DMS153 treated with DMSO at 0.1 percent for 48 hours (cell line): ENCODE results near the gene ITPRIPL2.

ENCODE experiments used
- DNase-seq: peaks from one replicate; lab custom pipeline; 2025; ENCODE audit not compliant: unreplicated experiment; lab: John Stamatoyannopoulos, UW

Gene ITPRIPL2

GRCh38 chr16:19140396-19140795 lies 26.6 kb downstream of the ITPRIPL2 start:
- DNase-seq: no peak

GRCh38 chr16:19142939-19143598 lies 29.3 kb downstream of the ITPRIPL2 start:
- DNase-seq: no peak

- DNase-seq: no peak
These were observed 29.8 kb downstream of the ITPRIPL2 start for GRCh38 chr16:19143599-19143956.

DNA sequence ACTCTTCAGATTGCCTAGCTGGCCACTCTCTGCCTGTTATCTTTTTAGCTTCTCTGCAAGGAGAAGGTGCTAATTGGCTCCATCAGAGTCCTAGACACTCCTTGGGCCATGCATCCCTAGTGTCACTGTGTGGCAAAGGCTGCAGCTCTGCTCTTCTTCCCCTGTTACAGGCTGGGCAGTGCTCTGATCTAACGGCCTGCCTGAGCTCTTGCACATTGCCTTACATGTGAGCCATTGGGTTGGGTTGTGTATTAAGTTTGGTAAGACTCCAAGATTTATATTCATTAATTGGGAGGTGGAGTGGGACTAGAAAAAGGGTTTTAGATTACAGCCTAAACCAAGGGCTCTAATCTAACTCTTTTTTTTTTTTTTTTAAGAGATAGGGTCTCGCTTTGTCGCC lies 31.2 kb downstream of the ITPRIPL2 start:
- DNase-seq: no peak

DNA sequence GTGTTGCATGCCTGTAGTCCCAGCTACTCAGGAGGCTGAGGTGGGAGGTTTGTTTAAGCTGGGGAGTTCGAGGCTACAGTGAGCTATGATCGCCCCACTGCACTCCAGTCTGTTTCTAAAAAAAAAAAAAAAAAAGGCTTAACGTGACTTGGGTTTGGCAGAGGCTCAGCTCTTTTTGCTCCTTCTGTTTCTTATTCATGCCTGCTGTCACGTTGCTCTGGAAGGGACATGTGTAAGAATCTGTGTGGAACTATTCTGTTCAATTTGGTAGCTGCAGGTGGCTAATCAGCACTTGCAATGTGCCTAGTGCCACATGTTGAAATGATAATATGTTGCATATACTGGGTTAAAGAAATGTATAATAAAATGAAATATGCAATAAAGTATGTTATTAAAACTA lies 33.4 kb downstream of the ITPRIPL2 start:
- DNase-seq: no peak

DNA sequence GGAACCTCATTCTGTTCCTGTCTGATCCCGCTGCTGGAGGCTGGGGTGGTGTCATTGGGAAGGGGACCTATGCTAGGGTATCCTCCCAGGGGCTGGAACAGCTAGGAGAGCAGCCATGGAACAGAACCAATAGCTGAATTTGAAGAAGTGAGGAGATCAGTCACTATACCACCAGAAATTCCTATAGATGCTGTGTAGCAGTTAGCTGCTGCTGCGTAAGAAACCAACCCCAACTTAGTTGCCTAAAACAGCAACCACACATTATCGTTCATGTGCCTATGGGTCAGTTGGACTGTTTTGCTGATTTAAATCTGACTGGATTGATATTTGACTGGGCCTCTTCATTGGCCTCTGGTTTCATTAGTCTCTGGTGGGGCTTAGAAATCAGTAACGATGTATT lies 33.9 kb downstream of the ITPRIPL2 start:
- DNase-seq: no peak

- DNase-seq: no peak
These were observed 34.4 kb downstream of the ITPRIPL2 start for GRCh38 chr16:19148189-19148588.

GRCh38 chr16:19151310-19151709 lies 37.5 kb downstream of the ITPRIPL2 start:
- no peak for DNase-seq

- DNase-seq: no peak
These were observed 38.3 kb downstream of the ITPRIPL2 start for GRCh38 chr16:19152042-19152441.

DNA sequence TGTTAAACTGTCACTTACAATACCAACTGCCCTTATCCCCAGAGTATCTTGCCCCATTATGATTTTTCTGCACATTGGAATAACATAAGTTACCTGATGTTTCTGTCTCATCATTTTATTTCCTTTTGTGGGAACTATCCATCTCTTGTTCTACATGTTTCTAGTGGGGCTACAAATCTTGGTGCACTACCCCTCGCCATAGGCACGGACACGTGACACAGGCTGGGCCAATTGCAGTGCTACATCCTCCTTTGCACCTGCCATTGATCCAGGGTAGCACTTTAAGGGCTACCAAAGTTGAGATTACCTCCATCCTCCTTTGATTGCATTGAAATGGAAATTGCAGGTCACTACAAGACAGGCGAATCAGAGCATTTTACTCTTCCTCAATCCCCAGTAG lies 40.1 kb downstream of the ITPRIPL2 start:
- no peak for DNase-seq

DNA sequence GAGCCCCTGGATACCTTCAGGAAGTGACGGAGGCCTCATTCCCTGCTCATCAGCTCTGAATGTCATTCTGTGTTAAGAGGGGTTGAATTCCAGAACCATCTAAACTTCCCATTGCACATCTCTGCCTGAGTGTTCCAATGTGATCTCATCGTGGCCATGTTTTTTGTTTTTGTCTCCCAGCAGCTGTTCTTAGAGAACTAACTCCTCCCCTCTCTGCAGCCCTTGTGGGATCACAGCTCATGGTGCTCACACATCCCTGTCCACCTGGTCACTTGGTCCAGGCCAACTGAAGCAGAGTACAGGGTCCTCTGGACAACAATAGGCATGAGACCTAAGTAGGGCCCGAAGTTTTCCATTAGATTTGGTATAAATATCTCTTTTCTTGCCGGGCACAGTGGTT lies 48.3 kb downstream of the ITPRIPL2 start:
- no peak for DNase-seq

DNA sequence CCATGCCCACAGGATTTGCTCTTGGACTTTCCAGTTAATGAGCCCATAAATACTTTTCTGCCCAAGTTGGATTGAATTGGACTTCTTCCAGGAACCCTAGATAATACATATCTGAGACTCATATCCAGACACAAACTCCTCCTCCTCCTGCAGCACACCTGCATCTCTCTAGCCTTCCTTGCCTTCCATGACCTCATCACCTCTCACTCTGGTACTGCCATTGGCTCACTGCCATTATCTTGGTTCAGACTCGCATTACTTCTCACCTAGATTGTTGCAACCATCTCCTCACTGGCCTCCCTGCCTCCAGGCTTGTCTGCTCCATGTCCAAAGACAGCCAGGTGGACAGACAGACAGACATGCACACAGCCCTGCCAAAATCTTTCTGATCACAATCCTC lies 49.5 kb downstream of the ITPRIPL2 start:
- DNase-seq: no peak

GRCh38 chr16:19164285-19164684 lies 50.5 kb downstream of the ITPRIPL2 start:
- DNase-seq: no peak

- DNase-seq: no peak
These were observed 51.3 kb downstream of the ITPRIPL2 start for GRCh38 chr16:19165101-19165500.

- no peak for DNase-seq
These were observed 52.7 kb downstream of the ITPRIPL2 start for GRCh38 chr16:19166500-19166899.

DNA sequence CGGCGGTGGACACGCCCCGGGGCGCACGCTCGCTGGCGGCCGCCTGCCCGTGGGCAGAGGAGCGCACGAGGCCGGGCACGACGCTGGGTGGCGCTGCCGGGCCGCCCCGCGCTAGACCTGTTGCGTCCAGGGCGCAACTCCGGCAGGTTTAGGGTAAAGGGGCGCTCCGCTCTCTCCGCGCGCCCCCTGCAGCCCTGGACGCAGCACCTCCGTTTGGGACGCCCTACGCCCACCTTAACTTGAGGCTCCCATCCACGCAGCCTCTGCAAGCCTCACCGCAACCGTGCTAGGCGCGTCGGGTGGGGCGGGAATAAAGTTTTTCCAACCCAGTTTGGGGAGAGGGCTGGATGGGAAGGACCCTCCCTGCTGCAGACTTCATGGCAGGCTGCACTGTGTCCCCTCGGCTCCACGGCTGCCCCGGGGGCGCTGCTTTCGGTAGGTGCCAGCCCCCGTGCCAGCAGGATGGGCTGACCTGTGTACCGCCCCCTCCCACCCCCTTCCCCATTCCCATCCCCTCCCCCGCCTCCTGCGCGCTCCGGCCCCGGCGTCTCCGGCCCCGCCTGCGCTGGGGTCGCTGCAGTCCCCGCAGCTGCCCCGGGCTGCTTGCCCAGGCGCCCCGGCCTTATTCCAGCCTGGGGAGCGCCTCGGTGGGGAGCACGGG lies 54.1 kb downstream of the ITPRIPL2 start, which contains the start of gene SYT17:
Gene SYT17, plus strand, starts transcription at position 531 of the 661 bp plus-strand sequence. CDS start 407 bp downstream, outside the sequence.
- peak; percentile 79 for DNase-seq

DNA sequence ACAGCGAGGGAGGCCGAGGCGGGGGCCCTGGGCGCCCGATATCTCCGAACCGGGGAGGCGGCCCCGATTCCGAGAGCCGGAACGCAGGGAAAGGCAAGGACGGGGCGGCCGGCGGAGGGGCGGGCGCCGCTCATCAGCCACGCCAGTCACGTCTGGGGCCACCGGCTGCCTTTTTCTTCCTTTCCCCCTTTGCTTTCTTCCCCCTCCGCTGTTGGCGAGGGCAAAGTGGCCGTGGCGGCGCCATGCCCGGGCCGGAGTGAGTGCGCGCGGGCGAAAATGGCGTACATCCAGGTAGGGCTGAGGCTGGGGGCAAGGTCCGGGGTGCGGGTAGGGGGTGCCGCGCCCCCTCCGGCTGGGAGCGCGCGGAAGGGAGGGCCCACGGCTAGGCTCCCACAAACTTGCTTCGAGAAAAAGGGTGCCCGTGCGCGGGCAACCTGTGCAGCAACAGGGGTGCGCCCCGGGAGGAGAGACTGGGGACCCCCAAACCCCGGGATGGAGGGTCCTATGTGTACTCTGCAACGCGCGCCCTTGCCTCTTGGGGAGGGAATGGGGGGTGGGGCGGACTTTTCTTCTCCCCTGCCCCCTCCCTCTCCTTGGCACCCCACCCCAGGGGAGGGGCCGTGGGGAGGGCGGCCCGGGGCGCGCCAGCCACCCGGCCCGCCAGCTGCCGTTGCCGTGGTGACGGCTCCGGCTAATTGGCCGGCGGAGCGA lies 54.8 kb downstream of the ITPRIPL2 start:
- DNase-seq: peak; percentile 46

DNA sequence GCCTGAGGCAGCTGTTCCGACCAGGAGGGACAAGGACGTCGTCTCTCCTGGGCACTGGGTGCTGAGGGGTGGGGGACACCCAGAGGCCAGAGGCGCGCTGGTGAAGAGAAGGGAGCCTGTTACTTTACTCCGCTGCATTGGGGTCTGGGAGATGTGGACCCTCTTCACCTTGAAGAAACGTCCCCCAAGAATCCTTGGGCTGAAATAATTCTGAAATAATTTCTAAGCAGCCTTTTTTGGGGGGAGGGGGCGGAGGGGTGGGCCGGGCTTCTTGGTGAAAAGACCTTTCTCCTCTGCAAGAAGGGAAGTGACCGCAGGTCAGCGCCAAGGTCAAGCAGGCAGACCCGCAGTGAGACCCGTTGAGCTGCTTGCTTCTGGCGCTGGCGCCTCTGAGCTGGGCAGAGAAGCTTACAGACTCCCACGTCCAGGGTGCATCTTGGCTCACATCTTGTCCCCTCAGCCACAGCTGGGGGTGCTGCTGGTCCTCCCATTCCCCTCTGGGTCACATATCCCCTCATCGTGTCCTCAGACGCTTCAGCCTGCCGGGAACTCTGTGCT lies 55.4 kb downstream of the ITPRIPL2 start:
- no peak for DNase-seq

DNA sequence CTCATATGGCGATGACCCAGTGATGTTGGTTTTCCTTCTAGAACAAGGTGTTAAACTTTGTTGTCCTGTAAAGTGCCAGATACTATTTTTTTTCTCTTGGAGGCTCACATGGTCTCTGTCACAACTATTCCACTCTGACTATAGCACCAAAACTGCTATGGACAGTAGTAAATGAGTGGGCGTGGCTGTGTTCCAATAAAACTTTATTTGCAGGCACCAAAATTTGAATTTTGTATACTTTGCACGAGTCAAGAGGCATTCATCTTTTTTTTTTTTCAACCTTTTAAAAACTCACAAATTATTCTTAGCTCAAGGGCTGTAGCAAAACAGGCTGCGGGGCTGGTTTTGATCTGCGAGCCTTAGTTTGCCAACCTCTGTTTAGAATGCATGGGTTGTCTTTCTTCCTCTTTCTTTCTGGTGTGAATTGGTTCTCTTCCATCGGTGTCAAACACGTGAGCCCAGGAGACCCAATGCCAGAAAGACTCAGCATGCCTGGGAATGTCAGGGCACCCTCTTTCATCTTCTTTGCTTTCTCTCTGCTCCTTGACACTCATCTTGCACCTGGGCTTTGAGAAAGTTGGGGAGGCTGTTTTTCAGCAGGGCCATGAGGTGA lies 56.4 kb downstream of the ITPRIPL2 start:
- DNase-seq: no peak
